ENCODE results near the gene TMEM72. TPM values are rescaled to one million over a fixed set of nuclear protein-coding genes. Genes with fewer than 3 reads are reported as not detected.

The TMEM72 gene
- total RNA-seq, 1 experiment from 2014 or later = not detected

DNA sequence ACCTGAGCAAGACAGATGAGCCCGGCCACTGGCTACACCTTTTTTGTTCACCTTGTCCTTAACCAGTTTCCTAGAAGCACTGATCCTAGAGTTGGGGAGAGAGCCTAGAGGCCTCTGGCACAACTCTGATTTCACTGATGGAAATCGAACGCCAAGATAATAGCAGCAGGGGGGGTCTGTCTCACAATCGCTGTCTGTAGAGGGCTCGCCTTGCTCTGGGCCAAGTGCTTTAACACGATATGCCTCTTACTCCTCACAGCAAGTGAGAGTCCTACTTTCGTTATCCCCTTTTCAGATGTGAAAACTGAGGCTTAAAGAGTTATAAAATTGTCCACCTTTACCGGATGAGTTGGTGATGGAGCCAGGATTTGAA lies 48.9 kb downstream of the TMEM72 start:
- ChIA-PET POLR2A (interaction anchor here (0.6 to 2.9 kb wide), 5 partner anchors 16 to 36 kb away, joined by 3 to 23 read pairs (median 5); partner anchors contain the start of gene DEPP1), CTCF (interaction anchor here (0.5 to 2.4 kb wide), 9 partner anchors 8 to 1620 kb away, joined by 3 to 12 read pairs (median 3); partner anchors contain the start of gene DEPP1)
- TSS peak; percentile 65 for BruUV-seq (replicated peaks)
- H3K9me3 Mint-ChIP-seq (ENCODE audit: unreplicated experiment) = peaks cover 1% of the 10 kb centered on the region
- Histone ChIP-seq H3K27me3 (replicated peaks; ENCODE audit: control insufficient read depth, insufficient read depth, low read length) (no peaks in the 10 kb centered on the region), H3K9me3 (no peaks in the 10 kb centered on the region), H3K4me1 (peaks cover 47% of the 10 kb centered on the region), H3K4me3 (ENCODE audit: low read depth, low read length) (peak overlapping the region; percentile 82), H3K36me3 (ENCODE audit: control insufficient read depth, insufficient read depth, low read length) (0 out of 2 replicates have a peak, but pooled peaks cover 2% of the 10 kb centered on the region)
- no peak for TF ChIP-seq CTCF (IDR thresholded peaks at IDR 0.05; ENCODE audit: insufficient read depth in 1 of 2, low read depth in 1 of 2, low read length in 1 of 2, severe bottlenecking in 1 of 2, unreplicated experiment in 1 of 2)
- intact Hi-C loops (cut with micrococcal nuclease; ENCODE audit: unreplicated experiment) = no loop called here
- H3K4me3 Mint-ChIP-seq (ENCODE audit: unreplicated experiment) = peak overlapping the region; percentile 78
- H3K36me3 Mint-ChIP-seq (ENCODE audit: insufficient read depth, unreplicated experiment) = peaks cover 20% of the 10 kb centered on the region
- no peaks in the 10 kb centered on the region for H3K27me3 Mint-ChIP-seq (ENCODE audit: insufficient read depth, unreplicated experiment)
- peak overlapping the region; percentile 42 for H3K27ac Mint-ChIP-seq (ENCODE audit: unreplicated experiment)
- no peak for DNase-seq
- H3K4me1 Mint-ChIP-seq (ENCODE audit: low read depth, unreplicated experiment) = peaks cover 40% of the 10 kb centered on the region

DNA sequence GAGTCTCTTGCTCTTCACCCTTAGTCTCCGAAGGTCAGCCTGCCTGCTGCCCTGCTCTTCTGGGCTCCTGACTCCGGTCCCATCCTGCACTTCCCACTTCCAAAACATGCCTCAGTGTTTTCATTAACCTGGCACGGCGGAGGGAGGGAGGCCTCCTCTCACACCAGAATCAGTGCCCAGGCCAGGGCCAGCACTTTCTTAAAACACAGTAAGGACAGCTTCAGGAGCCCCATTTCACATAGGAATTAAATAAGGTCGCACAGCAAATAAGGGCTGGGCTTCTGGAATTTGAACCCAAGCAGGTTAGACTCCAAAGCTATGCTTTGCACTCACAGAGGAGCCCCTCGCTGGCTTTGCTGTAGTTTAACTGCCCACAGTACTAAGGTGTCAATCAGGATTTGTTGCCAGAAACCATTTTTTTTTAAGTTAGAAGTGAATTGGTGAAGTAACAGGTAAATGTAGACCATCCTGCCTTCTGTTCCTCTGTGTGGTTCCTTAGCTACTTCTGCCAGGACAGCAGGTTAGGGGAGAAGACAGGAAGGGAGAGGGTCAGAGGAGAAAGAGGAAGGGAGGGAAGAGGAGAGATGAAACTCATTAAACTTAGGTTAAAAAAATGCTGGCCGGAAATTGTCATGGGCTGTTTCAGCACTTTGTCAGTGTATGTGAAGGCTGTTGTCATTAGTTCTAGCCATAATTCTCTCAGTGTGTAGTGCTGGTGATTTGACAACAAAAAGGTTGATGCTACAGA lies 49.5 kb downstream of the TMEM72 start:
- ChIA-PET POLR2A (interaction anchor here (2.9 kb wide), 1 partner anchor 18 kb away, joined by 23 read pairs; the partner anchor contains the start of gene DEPP1), CTCF (interaction anchor here (0.7 to 1.3 kb wide), 6 partner anchors 12 to 29 kb away, joined by 3 to 5 read pairs (median 4); partner anchors contain the start of gene DEPP1)
- H3K4me3 Mint-ChIP-seq (ENCODE audit: unreplicated experiment) = peak overlapping the region; percentile 78
- Histone ChIP-seq H3K36me3 (ENCODE audit: control insufficient read depth, insufficient read depth, low read length) (0 out of 2 replicates have a peak, but pooled peaks cover 2% of the 10 kb centered on the region), H3K4me3 (ENCODE audit: low read depth, low read length) (peak overlapping the region; percentile 82), H3K4me1 (peaks cover 53% of the 10 kb centered on the region), H3K9me3 (no peaks in the 10 kb centered on the region), H3K27me3 (replicated peaks; ENCODE audit: control insufficient read depth, insufficient read depth, low read length) (no peaks in the 10 kb centered on the region)
- H3K36me3 Mint-ChIP-seq (ENCODE audit: insufficient read depth, unreplicated experiment) = peaks cover 18% of the 10 kb centered on the region
- intact Hi-C loops (cut with micrococcal nuclease; ENCODE audit: unreplicated experiment) = no loop called here
- H3K9me3 Mint-ChIP-seq (ENCODE audit: unreplicated experiment) = peaks cover 7% of the 10 kb centered on the region
- no peak for TF ChIP-seq CTCF (IDR thresholded peaks at IDR 0.05; ENCODE audit: insufficient read depth in 1 of 2, low read depth in 1 of 2, low read length in 1 of 2, severe bottlenecking in 1 of 2, unreplicated experiment in 1 of 2)
- DNase-seq = no peak
- BruUV-seq (replicated peaks) = no TSS peak
- no peaks in the 10 kb centered on the region for H3K27me3 Mint-ChIP-seq (ENCODE audit: insufficient read depth, unreplicated experiment)
- peaks cover 45% of the 10 kb centered on the region for H3K4me1 Mint-ChIP-seq (ENCODE audit: low read depth, unreplicated experiment)
- H3K27ac Mint-ChIP-seq (ENCODE audit: unreplicated experiment) = peak overlapping the region; percentile 42

DNA sequence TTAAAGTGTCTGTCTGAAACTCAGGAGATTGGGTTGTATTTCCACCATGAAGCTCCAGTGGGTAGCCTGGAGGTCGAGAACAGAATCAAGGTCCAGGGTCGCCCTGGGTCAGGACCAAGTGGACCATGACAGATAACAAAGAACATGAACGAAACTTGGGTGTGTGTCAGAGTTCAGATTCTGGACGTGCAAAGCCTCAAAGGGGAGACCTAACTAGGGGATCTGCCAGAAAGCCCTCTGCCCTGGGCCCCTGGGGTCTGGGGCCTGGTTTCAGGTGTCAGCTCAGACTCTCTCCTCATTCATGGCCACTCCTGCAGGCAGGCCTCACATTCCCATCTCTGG lies 50.1 kb downstream of the TMEM72 start:
- POLR2A ChIA-PET = interaction anchor here (2.9 kb wide), 1 partner anchor 17 kb away, joined by 23 read pairs; the partner anchor contains the start of gene DEPP1
- peak overlapping the region; percentile 78 for H3K4me3 Mint-ChIP-seq (ENCODE audit: unreplicated experiment)
- BruUV-seq (replicated peaks) = no TSS peak
- peaks cover 14% of the 10 kb centered on the region for H3K36me3 Mint-ChIP-seq (ENCODE audit: insufficient read depth, unreplicated experiment)
- peaks cover 51% of the 10 kb centered on the region for H3K4me1 Mint-ChIP-seq (ENCODE audit: low read depth, unreplicated experiment)
- Histone ChIP-seq H3K27me3 (replicated peaks; ENCODE audit: control insufficient read depth, insufficient read depth, low read length) (no peaks in the 10 kb centered on the region), H3K9me3 (no peaks in the 10 kb centered on the region), H3K4me1 (peaks cover 58% of the 10 kb centered on the region), H3K4me3 (ENCODE audit: low read depth, low read length) (0 out of 2 replicates have a peak overlapping the region, but pooled peaks have one; percentile 2), H3K36me3 (ENCODE audit: control insufficient read depth, insufficient read depth, low read length) (0 out of 2 replicates have a peak, but pooled peaks cover 2% of the 10 kb centered on the region)
- no peak for DNase-seq
- intact Hi-C loops (cut with micrococcal nuclease; ENCODE audit: unreplicated experiment) = no loop called here
- CTCF ChIA-PET = interaction anchor here (0.8 to 1.5 kb wide), 6 partner anchors 12 to 28 kb away, joined by 3 to 9 read pairs (median 4); partner anchors contain the start of gene DEPP1
- no peak for TF ChIP-seq CTCF (IDR thresholded peaks at IDR 0.05; ENCODE audit: insufficient read depth in 1 of 2, low read depth in 1 of 2, low read length in 1 of 2, severe bottlenecking in 1 of 2, unreplicated experiment in 1 of 2)
- peaks cover 11% of the 10 kb centered on the region for H3K9me3 Mint-ChIP-seq (ENCODE audit: unreplicated experiment)
- H3K27me3 Mint-ChIP-seq (ENCODE audit: insufficient read depth, unreplicated experiment) = no peaks in the 10 kb centered on the region
- peak overlapping the region; percentile 42 for H3K27ac Mint-ChIP-seq (ENCODE audit: unreplicated experiment)
